Tibial nerve (tissue), 4 donors: Measurements from ENCODE around the gene TPSD1.

ENCODE experiments used
- CTCF ChIP-seq, 5 experiments: fragments of 200-600 bp in 3 of 5; fragments of 450-650 bp in 2 of 5; sonication (generic) in 3 of 5; IDR thresholded peaks; one replicate each; pipeline ENCODE4 v1.5.1; 2016 to 2019; ENCODE audit warnings: antibody characterized with exemption in 5 of 5, mild to moderate bottlenecking in 3 of 5, moderate library complexity in 2 of 5
- EP300 ChIP-seq, 2 donors: sonication (generic); formaldehyde crosslinking; IDR thresholded peaks; one replicate each; pipeline ENCODE4 v1.6.1; 2017; ENCODE audit warnings: antibody characterized with exemption in 2 of 2, mild to moderate bottlenecking in 1 of 2

GRCh38 chr16:1245452-1246020 is 10.3 kb upstream of the TPSD1 start:
- TF ChIP-seq CTCF (IDR thresholded peaks at IDR 0.05), result no peak
- no peak for TF ChIP-seq EP300 (IDR thresholded peaks at IDR 0.05)
